Prostate gland (tissue), 2 donors: Measurements from ENCODE around the gene HLA-DQA1.

ENCODE experiments used
- POLR2A ChIP-seq: fragments of 450-650 bp; IDR thresholded peaks from one replicate; pipeline ENCODE4 v1.6.1; 2016; ENCODE audit warnings: antibody characterized with exemption, mild to moderate bottlenecking
- POLR2AphosphoS5 ChIP-seq: sonication (generic); formaldehyde crosslinking; IDR thresholded peaks from one replicate; pipeline ENCODE4 v1.6.1; 2017; ENCODE audit warnings: antibody characterized with exemption
- TF ChIP-seq, protein P1 (sequence below), 4 experiments: fragments of 200-600 bp in 2 of 4; fragments of 450-650 bp in 2 of 4; sonication (generic) in 2 of 4; IDR thresholded peaks; 1 replicate in 3 of 4; 2 replicates in 1 of 4; pipeline ENCODE4 v1.5.1; 2016 to 2019; ENCODE audit warnings: antibody characterized with exemption in 4 of 4, mild to moderate bottlenecking in 2 of 4, moderate library complexity in 2 of 4

DNA sequence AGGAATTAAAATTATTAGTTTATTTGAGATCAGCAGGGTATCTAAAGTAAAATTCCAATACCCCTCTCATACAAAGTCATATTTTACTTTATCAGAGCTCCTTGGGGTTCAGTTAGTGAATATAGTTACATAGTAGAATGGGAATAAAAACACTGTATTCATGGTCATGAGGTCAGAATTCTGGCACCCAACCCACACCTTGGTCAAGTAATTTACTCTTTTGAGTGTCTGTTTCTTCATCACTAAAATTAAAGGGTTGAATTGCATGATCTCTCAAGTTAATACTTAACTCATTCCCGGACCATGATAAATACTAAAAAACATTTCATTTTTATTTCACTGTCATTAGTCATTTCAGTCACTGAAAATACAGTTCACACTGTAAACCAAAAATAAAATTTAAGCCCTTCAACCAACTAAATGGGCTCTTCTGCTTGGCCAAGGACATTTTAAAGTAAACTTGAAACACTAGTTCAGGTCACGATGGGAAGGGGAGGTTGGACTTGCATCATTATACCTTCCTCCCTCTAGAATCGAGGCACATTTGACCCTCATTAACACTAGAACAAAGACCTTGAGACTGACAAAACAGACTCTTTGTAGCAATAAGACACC is 26.4 kb upstream of the HLA-DQA1 start:
- TF ChIP-seq, protein P1, sequence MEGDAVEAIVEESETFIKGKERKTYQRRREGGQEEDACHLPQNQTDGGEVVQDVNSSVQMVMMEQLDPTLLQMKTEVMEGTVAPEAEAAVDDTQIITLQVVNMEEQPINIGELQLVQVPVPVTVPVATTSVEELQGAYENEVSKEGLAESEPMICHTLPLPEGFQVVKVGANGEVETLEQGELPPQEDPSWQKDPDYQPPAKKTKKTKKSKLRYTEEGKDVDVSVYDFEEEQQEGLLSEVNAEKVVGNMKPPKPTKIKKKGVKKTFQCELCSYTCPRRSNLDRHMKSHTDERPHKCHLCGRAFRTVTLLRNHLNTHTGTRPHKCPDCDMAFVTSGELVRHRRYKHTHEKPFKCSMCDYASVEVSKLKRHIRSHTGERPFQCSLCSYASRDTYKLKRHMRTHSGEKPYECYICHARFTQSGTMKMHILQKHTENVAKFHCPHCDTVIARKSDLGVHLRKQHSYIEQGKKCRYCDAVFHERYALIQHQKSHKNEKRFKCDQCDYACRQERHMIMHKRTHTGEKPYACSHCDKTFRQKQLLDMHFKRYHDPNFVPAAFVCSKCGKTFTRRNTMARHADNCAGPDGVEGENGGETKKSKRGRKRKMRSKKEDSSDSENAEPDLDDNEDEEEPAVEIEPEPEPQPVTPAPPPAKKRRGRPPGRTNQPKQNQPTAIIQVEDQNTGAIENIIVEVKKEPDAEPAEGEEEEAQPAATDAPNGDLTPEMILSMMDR (IDR thresholded peaks at IDR 0.05), result no peak
- TF ChIP-seq POLR2A (no peak), POLR2AphosphoS5 (no peak)
